ENCODE data around the gene ZNF423.

ZNF423 gene

DNA sequence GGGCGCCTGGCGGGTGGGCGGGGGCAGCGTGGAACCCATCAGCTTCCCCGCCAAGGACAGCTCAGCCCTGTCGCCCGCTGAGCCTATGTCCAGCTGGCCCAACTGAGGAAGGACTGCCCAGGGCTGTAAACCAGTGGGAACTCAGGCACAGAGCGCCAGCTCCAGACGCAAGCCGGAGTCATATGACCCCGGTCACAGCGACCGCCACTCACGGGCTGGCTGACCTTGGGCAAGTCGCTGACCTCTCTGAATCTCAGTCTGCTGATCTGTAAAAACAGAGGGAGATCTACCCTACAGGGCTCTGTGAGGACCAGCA lies 312.3 kb downstream of the ZNF423 start:
- H3K27ac ChIP-seq (ENCODE audit: low read length): no peak overlapping the region
- no peaks in the 10 kb centered on the region for H3K4me1 ChIP-seq (ENCODE audit: low read length)
- H3K9me3 ChIP-seq (replicated peaks; ENCODE audit: insufficient read depth, low read length): no peaks in the 10 kb centered on the region
- TF ChIP-seq EZH2phosphoT487 (IDR thresholded peaks at IDR 0.05; ENCODE audit: low read length) (no peak), CTCF (IDR thresholded peaks at IDR 0.05; ENCODE audit: low read length) (no peak), EZH2 (optimal IDR thresholded peaks at IDR 0.05; ENCODE audit: low read depth, low read length) (no peak)
- H3K79me2 ChIP-seq (ENCODE audit: low read length): no peaks in the 10 kb centered on the region
- no peak overlapping the region for H3K9ac ChIP-seq (ENCODE audit: low read length)
- no peak for DNase-seq
- H3K4me3 ChIP-seq (ENCODE audit: low read length): no peak overlapping the region
- no peak overlapping the region for H2AFZ ChIP-seq (ENCODE audit: low read length)
- no peak overlapping the region for H3K4me2 ChIP-seq (ENCODE audit: low read depth, low read length)
- H3F3A ChIP-seq (ENCODE audit: insufficient read depth, low read length): no peaks in the 10 kb centered on the region
- no peaks in the 10 kb centered on the region for H3K36me3 ChIP-seq (replicated peaks; ENCODE audit: insufficient read depth, low read length)
- no peaks in the 10 kb centered on the region for H4K20me1 ChIP-seq (ENCODE audit: insufficient read depth, low read length)
- no peaks in the 10 kb centered on the region for H3K27me3 ChIP-seq (replicated peaks; ENCODE audit: insufficient read depth, low read length)
- H3K9me2 ChIP-seq (replicated peaks; ENCODE audit: insufficient read depth, low read length): no peaks in the 10 kb centered on the region

- H3K4me1 ChIP-seq (ENCODE audit: low read length): no peaks in the 10 kb centered on the region
- no peaks in the 10 kb centered on the region for H3K9me3 ChIP-seq (replicated peaks; ENCODE audit: insufficient read depth, low read length)
- H3K36me3 ChIP-seq (replicated peaks; ENCODE audit: insufficient read depth, low read length): no peaks in the 10 kb centered on the region
- no peaks in the 10 kb centered on the region for H3K9me2 ChIP-seq (replicated peaks; ENCODE audit: insufficient read depth, low read length)
- no peak overlapping the region for H2AFZ ChIP-seq (ENCODE audit: low read length)
- no peak for TF ChIP-seq CTCF (IDR thresholded peaks at IDR 0.05; ENCODE audit: low read length)
- no peak for TF ChIP-seq EZH2 (optimal IDR thresholded peaks at IDR 0.05; ENCODE audit: low read depth, low read length)
- no peak for DNase-seq
- no peak overlapping the region for H3K4me3 ChIP-seq (ENCODE audit: low read length)
- no peaks in the 10 kb centered on the region for H3K27me3 ChIP-seq (replicated peaks; ENCODE audit: insufficient read depth, low read length)
- no peaks in the 10 kb centered on the region for H4K20me1 ChIP-seq (ENCODE audit: insufficient read depth, low read length)
- no peak overlapping the region for H3K4me2 ChIP-seq (ENCODE audit: low read depth, low read length)
- no peak overlapping the region for H3K9ac ChIP-seq (ENCODE audit: low read length)
- no peaks in the 10 kb centered on the region for H3K79me2 ChIP-seq (ENCODE audit: low read length)
- no peak overlapping the region for H3K27ac ChIP-seq (ENCODE audit: low read length)
- H3F3A ChIP-seq (ENCODE audit: insufficient read depth, low read length): no peaks in the 10 kb centered on the region
Observed at GRCh38 chr16:49542946-49543630, 312.8 kb downstream of the ZNF423 start.

- Histone ChIP-seq H3K4me2 (ENCODE audit: low read depth, low read length) (no peak overlapping the region), H3K27ac (ENCODE audit: low read length) (no peak overlapping the region), H3K9me2 (replicated peaks; ENCODE audit: insufficient read depth, low read length) (no peaks in the 10 kb centered on the region), H2AFZ (ENCODE audit: low read length) (no peak overlapping the region), H3K4me3 (ENCODE audit: low read length) (no peak overlapping the region), H3K27me3 (replicated peaks; ENCODE audit: insufficient read depth, low read length) (no peaks in the 10 kb centered on the region), H3K9me3 (replicated peaks; ENCODE audit: insufficient read depth, low read length) (no peaks in the 10 kb centered on the region), H3K4me1 (ENCODE audit: low read length) (no peaks in the 10 kb centered on the region), H3K36me3 (replicated peaks; ENCODE audit: insufficient read depth, low read length) (no peaks in the 10 kb centered on the region), H4K20me1 (ENCODE audit: insufficient read depth, low read length) (no peaks in the 10 kb centered on the region), H3K9ac (ENCODE audit: low read length) (no peak overlapping the region), H3K79me2 (ENCODE audit: low read length) (no peaks in the 10 kb centered on the region), H3F3A (ENCODE audit: insufficient read depth, low read length) (no peaks in the 10 kb centered on the region)
- TF ChIP-seq EZH2 (optimal IDR thresholded peaks at IDR 0.05; ENCODE audit: low read depth, low read length) (no peak), CTCF (IDR thresholded peaks at IDR 0.05; ENCODE audit: low read length) (no peak), EZH2phosphoT487 (IDR thresholded peaks at IDR 0.05; ENCODE audit: low read length) (no peak)
- DNase-seq: no peak
Observed at GRCh38 chr16:49542391-49542891, 313.5 kb downstream of the ZNF423 start.

Measured in MM.1S (cell line).